ENCODE data around the gene ACOX1.

Gene ACOX1

DNA sequence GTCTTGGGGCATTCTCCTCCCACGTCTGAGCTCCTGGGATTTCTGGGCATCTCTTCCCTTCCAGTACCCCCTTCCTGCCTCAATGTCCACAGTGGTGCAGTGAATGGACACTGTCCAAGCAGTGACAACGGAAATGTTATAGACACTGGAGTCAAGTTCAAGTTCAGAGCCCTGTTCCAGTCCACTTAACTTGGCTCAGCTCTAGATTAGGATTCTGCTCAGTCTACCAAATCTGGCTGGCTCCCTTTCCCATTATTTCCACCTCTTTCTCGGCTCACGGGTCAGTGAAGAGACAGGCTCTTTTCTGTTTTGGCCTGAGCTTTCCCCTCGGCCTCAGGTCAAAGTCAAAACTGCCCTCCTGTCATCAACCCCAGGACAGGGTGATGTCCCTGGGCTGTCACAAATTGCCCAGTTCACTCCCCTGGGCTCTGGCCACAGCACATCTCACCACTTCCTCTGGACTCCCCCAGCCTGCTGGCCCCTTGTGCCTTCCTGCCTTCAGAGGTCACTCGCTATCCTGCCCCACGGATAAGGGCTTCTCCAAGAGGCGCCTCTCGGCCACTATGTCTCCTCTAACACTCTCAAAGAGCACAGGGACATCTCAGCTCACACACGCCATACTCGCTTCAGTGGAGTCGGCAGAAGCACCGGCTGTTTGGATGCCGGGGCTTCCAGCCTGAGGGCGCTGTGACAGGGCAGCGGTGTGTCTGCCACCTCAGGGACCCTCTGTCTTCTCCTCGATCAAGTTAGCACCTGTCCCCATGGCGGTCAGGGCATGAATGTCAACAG is 56.6 kb downstream of the ACOX1 start:
- Histone ChIP-seq H3K9me3 (ENCODE audit: control insufficient read depth, insufficient read depth, low read length) (no peaks in the 10 kb centered on the region), H3K4me1 (ENCODE audit: insufficient read depth, low read length) (no peaks in the 10 kb centered on the region), H3K9ac (ENCODE audit: low read depth, low read length) (no peak overlapping the region), H3K36me3 (ENCODE audit: insufficient read depth, low read length) (no peaks in the 10 kb centered on the region; the same call in 1 of the 2 replicates)

DNA sequence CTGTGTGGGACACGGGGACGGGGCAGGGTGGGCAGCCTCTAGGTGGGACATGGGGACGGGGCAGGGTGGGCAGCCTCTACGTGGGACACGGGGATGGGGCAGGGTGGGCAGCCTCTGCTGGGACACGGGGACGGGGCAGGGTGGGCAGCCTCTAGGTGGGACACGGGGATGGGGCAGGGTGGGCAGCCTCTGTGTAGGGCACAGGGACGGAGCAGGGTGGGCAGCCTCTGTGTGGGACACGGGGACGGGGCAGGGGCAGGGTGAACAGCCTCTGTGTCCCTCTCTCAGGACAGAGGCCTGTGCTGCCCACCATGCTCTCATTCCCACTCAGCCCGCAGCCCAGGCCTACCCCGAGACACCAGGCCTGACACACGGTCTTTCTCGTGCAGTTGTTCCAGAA is 57.4 kb downstream of the ACOX1 start:
- peaks cover 4% of the 10 kb centered on the region; the same call in 1 of the 2 replicates for H3K36me3 ChIP-seq (ENCODE audit: insufficient read depth, low read length)
- H3K9ac ChIP-seq (ENCODE audit: low read depth, low read length), result no peak overlapping the region
- H3K9me3 ChIP-seq (ENCODE audit: control insufficient read depth, insufficient read depth, low read length), result no peaks in the 10 kb centered on the region
- no peaks in the 10 kb centered on the region for H3K4me1 ChIP-seq (ENCODE audit: insufficient read depth, low read length)

DNA sequence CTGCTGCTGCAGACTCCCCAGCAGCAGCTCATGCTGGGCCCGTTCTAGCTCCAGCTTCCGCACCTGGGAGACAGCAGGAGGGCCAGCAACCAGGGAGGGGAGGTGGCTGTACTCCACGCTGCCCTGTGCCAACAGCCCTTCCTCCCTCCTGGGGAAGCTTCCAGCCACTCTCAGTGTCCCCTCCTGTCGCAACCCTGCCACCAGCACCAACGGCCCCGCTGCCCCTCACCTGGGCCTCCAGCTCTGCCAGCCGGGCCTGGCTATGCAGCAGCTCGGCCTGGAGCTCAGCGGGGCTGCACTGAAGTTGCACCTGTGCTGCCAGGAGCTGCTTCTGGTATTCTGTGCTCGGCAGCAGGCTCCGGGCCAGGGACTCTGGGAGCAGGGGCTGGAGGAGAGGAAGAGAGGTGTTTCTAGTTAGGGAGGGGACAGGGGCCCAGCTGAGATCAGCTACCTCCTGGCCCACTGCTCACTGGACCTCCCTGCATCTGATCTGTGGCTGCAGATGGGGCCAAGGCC is 58.9 kb downstream of the ACOX1 start:
- Histone ChIP-seq H3K4me1 (ENCODE audit: insufficient read depth, low read length) (no peaks in the 10 kb centered on the region), H3K9ac (ENCODE audit: low read depth, low read length) (no peak overlapping the region), H3K9me3 (ENCODE audit: control insufficient read depth, insufficient read depth, low read length) (no peaks in the 10 kb centered on the region), H3K36me3 (ENCODE audit: insufficient read depth, low read length) (peaks cover 4% of the 10 kb centered on the region; the same call in 1 of the 2 replicates)

DNA sequence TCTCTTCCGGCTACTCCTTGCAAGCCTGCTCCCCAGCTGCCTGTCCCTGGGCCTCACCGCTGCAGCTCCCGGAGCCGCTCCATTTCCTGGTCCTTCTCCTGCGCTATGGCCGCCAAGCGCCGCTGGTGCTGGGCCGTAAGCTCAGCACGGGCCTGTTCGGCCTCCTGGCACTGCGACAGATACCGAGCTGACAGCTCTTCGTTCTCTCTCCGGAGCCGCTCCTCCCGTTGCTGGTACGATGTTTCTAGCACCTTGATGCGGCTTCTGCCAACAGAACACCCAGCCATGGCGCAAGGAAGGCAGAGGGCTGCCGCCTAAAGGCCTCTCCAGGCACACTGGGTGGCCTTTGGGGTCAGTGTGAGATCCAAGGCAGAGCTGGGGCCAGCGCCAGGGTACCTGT is 59.4 kb downstream of the ACOX1 start:
- H3K9ac ChIP-seq (ENCODE audit: low read depth, low read length), result no peak overlapping the region
- H3K36me3 ChIP-seq (ENCODE audit: insufficient read depth, low read length), result peaks cover 4% of the 10 kb centered on the region; the same call in 1 of the 2 replicates
- no peaks in the 10 kb centered on the region for H3K4me1 ChIP-seq (ENCODE audit: insufficient read depth, low read length)
- H3K9me3 ChIP-seq (ENCODE audit: control insufficient read depth, insufficient read depth, low read length), result no peaks in the 10 kb centered on the region

DNA sequence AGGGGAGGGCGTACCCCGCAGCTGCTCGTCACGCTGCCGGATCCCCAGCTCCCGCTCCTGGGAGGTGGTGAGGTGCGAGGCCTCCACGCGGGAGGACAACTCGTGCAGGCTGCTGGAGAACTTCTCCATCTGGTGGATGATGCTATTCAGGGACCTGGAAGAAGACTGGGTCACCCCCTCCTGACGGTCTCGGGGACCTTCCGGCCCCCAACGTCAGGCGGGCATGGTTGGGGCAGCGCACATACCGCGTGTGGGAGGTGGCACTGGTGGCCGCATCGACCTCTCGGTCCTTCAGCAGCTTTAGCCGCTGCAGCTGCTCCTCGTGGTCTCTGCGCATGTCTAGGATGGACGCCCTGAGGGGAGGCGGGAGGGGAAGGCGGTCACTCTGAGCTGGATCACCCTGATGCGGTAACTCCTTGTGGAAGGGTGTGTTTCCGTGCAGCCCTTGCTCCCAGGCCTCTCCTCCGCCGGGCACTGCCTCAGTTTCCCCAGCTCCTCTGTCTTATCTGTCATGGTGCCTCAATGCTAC is 61.0 kb downstream of the ACOX1 start:
- peaks cover 4% of the 10 kb centered on the region; the same call in 1 of the 2 replicates for H3K36me3 ChIP-seq (ENCODE audit: insufficient read depth, low read length)
- H3K4me1 ChIP-seq (ENCODE audit: insufficient read depth, low read length), result no peaks in the 10 kb centered on the region
- no peak overlapping the region for H3K9ac ChIP-seq (ENCODE audit: low read depth, low read length)
- H3K9me3 ChIP-seq (ENCODE audit: control insufficient read depth, insufficient read depth, low read length), result no peaks in the 10 kb centered on the region

DNA sequence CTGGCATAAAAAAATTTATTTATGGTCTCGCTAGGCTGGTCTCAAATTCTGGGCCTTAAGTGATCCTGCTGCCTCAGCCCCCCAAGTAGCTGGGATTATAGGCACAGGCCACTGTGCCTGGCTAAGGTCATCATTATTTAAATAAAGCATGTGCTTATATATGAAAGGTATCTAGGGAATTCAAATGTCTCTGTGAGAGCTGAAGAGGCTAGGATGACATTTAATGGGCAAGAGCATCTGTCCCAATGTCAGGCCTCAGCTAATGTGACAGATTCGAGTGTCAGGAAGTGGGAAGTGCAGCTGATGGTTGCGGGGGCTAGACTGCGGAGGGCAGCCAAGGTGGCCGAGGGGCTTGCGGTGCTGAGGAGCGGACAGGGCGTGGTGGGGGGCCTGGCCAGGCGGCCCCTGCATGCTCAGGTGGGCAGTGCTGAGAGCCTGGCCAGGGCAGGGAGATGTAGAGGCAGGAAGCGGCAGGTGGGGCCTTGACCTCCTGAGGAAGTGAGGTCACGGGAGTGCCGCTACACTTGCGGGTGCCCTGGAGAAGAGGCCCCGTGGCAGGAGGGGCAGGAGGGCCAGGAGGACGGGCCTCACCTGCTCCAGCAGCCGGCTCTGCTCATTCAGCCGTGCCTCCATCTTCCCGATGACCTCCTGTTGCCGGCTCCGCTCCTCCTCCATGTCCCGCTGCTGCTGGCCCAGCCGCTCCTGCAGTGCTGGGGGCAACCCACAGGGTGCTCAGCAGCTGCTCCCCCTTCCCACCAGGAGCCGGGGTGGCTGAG is 61.6 kb downstream of the ACOX1 start:
- Histone ChIP-seq H3K9me3 (ENCODE audit: control insufficient read depth, insufficient read depth, low read length) (no peaks in the 10 kb centered on the region), H3K9ac (ENCODE audit: low read depth, low read length) (no peak overlapping the region), H3K36me3 (ENCODE audit: insufficient read depth, low read length) (peaks cover 4% of the 10 kb centered on the region; the same call in 1 of the 2 replicates), H3K4me1 (ENCODE audit: insufficient read depth, low read length) (no peaks in the 10 kb centered on the region)

DNA sequence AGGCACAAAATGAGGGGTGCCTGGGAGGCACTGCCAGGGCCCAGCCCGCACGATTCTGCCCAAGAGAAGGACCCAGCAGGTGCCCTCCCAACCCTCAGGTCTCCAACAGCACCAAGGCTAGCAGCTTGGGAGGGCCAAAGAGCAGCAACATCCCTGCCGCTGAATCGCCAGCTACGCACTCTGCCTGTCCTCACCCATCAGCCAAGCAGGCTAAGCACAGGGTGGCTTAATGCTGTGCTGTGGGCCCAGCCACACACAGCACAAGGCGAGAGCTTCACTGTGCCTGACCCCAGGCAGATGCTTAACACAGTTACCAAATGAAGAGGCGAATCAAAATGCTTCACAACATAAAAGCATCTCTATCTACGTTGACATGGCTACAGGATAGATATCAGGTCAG is 63.7 kb downstream of the ACOX1 start:
- no peak overlapping the region for H3K9ac ChIP-seq (ENCODE audit: low read depth, low read length)
- H3K9me3 ChIP-seq (ENCODE audit: control insufficient read depth, insufficient read depth, low read length), result no peaks in the 10 kb centered on the region
- peaks cover 4% of the 10 kb centered on the region; the same call in 1 of the 2 replicates for H3K36me3 ChIP-seq (ENCODE audit: insufficient read depth, low read length)
- H3K4me1 ChIP-seq (ENCODE audit: insufficient read depth, low read length), result no peaks in the 10 kb centered on the region

DNA sequence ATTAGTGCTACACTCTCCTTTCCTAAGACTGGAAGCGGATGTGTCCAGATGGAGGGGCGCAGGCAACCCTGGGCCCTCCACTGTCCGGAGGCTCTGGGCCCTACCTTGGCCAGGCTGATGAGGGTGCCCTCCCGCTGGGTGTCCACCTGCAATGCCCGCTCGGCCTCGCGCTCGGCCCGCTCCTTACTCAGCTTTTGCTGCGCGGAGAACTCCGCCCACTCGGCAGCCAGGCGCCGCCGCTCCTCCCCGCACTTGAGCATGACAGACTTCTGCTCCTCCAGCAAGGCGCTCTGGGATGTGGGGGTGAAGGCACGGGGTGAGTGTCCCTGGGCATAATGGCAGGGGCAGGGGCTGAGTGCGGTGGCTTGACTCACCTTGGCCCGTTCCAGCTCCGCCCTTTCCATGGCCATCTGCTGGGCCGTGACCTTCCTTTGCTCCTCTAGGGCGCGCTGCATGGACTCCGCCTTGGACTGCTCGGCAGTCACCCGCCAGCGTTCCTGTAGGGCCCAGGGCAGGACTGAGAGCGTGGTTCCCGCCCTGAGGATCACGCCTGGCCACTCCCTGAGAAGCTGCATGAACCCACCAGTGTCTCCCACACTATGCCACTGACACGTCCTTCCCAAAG is 64.2 kb downstream of the ACOX1 start:
- Histone ChIP-seq H3K4me1 (ENCODE audit: insufficient read depth, low read length) (no peaks in the 10 kb centered on the region), H3K9me3 (ENCODE audit: control insufficient read depth, insufficient read depth, low read length) (no peaks in the 10 kb centered on the region)

DNA sequence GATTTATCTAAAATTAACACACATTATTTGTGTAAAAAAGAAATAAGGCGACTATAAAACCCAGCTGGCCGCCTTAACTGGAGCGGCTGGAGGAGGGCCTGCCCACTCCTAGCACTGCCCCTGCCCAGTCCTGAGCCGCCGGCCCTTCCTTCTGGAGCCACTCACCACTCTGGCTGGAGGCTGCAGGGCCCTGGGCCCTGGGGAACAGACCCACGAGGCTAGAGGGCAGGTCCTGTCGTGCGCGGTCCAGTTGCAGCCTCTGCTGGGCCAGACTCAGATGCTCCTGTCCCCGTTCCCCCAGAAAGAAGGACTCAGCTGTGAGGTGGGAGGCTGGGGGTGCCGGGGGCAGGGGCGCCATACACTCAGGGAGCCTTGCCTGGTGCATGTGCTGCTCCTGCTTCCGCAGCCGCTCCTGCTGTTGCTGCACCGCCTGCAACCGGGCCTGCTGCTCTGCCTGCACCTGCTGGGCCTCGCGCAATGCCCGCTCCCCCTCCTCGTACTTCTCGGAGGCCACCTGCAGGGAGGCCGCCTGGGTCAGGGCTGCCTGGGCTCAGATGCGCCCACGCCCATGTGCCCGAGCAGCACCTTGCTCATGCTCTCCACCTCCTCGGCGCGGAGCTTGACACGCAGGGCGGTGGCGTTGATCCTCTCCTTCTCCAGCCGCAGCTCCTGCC is 65.3 kb downstream of the ACOX1 start:
- Histone ChIP-seq H3K36me3 (ENCODE audit: insufficient read depth, low read length) (peaks cover 4% of the 10 kb centered on the region; the same call in 1 of the 2 replicates), H3K9ac (ENCODE audit: low read depth, low read length) (no peak overlapping the region), H3K9me3 (ENCODE audit: control insufficient read depth, insufficient read depth, low read length) (no peaks in the 10 kb centered on the region), H3K4me1 (ENCODE audit: insufficient read depth, low read length) (no peaks in the 10 kb centered on the region)

More for the DNA sequence above, 64.2 kb downstream of the ACOX1 start:
- H3K36me3 ChIP-seq (ENCODE audit: insufficient read depth, low read length), result peaks cover 4% of the 10 kb centered on the region; the same call in 1 of the 2 replicates
- no peak overlapping the region for H3K9ac ChIP-seq (ENCODE audit: low read depth, low read length)

DNA sequence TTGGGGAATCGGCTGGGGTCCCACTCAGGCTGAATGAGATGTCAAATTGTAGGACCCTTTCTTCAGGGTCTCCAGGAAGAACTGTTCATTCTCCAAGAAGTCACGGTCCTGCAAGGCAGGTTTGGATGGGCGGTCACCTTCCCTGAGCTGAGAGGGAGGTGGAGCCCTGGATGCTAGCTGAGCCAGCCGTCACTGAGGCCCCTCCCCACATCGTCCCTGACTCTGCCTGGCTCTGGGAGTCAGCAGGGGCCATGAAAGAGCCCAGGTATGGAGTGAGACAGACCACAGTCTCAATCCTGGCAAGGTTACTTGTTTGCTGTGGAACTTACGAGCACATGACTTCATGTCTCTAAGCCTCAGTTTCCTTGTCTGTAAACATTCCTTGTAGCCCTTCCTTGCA is 68.3 kb downstream of the ACOX1 start:
- no peaks in the 10 kb centered on the region; the same call in 1 of the 2 replicates for H3K4me1 ChIP-seq (ENCODE audit: insufficient read depth, low read length)
- no peaks in the 10 kb centered on the region for H3K9me3 ChIP-seq (ENCODE audit: control insufficient read depth, insufficient read depth, low read length)
- H3K36me3 ChIP-seq (ENCODE audit: insufficient read depth, low read length), result no peaks in the 10 kb centered on the region
- no peak overlapping the region for H3K9ac ChIP-seq (ENCODE audit: low read depth, low read length)

DNA sequence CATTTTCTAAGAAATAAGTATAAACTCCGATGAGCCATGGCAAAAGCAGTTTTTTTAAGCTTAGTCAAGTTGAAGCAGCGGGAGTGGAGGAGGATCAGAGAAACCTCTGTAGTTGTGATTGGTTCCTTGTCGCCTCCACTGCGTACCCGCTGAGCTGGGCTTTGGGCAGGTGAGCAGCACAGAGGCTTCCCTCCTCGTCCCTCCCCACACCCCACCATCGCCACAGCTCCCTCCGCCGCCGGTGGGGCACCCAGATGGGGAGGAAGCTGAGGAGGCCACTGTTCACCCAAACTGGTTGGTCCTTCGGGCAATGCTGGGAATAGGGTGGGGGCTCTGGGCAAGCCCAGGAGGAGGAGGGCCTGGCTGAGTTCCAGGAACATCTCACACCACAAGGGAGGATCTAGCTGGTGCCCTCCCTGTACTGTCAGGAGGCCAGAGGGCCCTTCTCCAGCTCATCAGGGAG is 69.1 kb downstream of the ACOX1 start:
- H3K36me3 ChIP-seq (ENCODE audit: insufficient read depth, low read length), result no peaks in the 10 kb centered on the region
- no peaks in the 10 kb centered on the region; the same call in 1 of the 2 replicates for H3K4me1 ChIP-seq (ENCODE audit: insufficient read depth, low read length)
- no peak overlapping the region for H3K9ac ChIP-seq (ENCODE audit: low read depth, low read length)
- no peaks in the 10 kb centered on the region for H3K9me3 ChIP-seq (ENCODE audit: control insufficient read depth, insufficient read depth, low read length)

DNA sequence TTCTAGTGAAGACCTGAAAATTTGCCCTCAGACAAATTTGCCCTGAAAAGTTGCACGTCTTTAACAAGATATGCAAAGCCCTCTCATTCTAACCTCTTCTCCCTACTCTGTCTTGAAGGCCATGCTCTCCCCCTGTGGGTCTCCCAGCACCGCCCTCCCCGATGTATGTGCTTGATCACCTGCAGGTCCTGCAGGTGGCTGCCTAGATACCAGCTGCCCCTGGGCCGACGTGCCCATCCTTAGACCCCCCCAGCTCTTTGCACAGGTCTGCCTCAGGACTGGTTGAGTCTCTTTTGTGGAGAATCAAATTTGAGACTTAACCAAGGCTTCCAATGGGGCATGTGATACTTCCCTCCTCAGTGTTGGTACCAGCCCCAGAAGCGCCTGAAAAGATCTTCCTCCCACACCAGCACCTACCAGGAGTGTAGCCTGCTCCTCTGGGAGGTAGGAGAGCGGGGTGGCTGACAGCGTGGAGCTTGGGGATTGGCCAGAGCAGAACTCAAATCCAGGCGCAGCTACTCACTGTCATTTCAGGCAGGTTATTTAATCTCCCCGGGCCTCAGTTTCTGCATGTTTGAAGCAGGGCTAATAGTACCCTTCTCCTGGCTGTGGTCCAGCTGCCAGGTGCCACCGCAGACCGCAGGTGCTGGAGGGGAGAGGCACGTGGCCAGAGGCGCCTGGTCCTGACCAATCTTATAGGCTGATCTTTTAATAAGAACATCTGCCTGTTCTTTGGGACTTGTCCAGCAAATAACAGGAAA is 69.7 kb downstream of the ACOX1 start:
- Histone ChIP-seq H3K4me1 (ENCODE audit: insufficient read depth, low read length) (no peaks in the 10 kb centered on the region; the same call in 1 of the 2 replicates), H3K9ac (ENCODE audit: low read depth, low read length) (no peak overlapping the region), H3K36me3 (ENCODE audit: insufficient read depth, low read length) (no peaks in the 10 kb centered on the region), H3K9me3 (ENCODE audit: control insufficient read depth, insufficient read depth, low read length) (no peaks in the 10 kb centered on the region)

DNA sequence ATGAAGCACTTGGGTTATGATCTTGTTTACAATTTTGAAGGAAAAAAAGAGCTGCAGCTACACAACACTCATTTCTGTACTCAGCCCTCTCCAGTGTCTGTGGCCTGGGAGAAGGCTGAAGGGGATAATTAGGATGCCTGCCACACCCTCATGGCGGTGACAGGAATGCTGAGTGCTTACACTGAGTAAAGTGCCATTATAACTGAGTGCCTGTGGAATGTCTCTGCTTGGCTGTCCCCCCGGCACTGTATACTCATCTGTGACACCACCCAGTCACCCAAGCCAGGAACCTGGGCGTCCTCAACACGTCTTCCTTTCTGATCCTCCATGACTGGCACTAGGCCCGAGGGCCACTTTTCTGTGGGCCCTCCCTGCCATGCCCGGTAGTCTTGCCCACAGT is 70.8 kb downstream of the ACOX1 start:
- no peak overlapping the region for H3K9ac ChIP-seq (ENCODE audit: low read depth, low read length)
- H3K4me1 ChIP-seq (ENCODE audit: insufficient read depth, low read length), result no peaks in the 10 kb centered on the region; the same call in 1 of the 2 replicates
- no peaks in the 10 kb centered on the region for H3K9me3 ChIP-seq (ENCODE audit: control insufficient read depth, insufficient read depth, low read length)
- H3K36me3 ChIP-seq (ENCODE audit: insufficient read depth, low read length), result no peaks in the 10 kb centered on the region
